ENCODE results near the gene DHX40.
"Not testable (repeated sequence)": the region's sequence is repeated elsewhere in the genome, so short reads cannot be mapped to it uniquely, and the experiment has no call there.

Gene DHX40

DNA sequence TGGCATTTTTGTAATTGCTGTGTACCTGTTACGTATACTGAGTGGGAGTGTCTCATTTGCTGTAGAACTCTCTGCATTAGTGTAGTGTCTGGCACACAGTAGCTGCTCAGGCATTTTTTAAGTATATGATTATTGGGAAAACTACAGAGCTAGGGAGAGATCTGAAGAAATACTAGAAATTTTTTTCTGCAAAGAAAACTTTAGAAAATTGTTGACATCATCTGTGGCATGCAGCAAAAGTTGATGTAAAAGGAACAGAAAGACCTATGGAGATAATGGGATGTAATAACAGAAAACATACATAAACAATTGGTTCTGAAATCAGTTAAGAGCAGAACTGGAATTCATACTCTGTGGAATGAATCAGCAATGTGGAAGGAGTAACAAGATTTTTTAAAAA lies 65.9 kb downstream of the DHX40 start:
- DNase-seq = no peak

- no peak for DNase-seq
Observed at GRCh38 chr17:59632398-59632797, 67.0 kb downstream of the DHX40 start.

GRCh38 chr17:59633658-59634359 lies 68.4 kb downstream of the DHX40 start:
- no peak for DNase-seq

DNA sequence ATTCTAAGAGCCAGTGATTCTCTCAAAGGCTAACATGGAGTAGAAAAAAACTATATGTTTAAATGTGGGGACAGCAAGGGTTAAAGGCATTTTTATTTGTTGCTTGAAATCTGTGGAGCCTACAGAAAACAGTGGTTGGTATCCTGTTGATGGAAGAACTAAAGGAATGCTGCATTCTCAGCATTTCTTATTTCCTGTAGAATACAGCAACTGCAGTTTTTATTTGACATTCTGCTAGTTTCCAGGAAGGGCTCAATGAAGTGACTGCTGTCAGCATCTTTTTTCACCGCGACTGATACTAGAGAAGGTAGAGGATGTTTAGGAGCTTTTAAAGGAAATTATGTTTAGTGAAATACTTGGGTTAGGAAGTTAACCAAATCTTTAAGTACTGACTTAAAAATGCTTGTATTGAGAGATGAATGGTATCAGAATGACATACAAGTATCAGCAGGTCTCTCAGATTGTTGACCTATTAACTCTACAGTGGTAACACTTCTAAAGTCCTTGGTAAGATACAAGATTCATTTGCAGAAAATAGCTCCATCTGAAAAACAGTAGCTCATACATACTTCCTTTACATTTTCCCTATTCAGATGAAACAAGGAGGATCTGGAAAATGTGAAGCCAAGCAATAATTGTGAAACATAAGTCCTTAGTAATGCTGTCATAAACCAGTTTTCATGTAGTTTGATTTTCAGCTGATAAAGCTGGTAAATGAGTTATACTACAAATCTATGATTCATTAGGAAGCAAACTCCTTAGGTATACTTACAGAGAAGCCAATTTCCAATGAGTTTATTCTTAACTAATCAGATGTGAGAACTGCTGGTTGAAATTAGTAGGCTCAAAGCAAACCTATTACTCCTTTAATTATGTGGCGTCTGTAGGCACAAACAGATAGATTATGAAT lies 69.5 kb downstream of the DHX40 start:
- no peak for DNase-seq

DNA sequence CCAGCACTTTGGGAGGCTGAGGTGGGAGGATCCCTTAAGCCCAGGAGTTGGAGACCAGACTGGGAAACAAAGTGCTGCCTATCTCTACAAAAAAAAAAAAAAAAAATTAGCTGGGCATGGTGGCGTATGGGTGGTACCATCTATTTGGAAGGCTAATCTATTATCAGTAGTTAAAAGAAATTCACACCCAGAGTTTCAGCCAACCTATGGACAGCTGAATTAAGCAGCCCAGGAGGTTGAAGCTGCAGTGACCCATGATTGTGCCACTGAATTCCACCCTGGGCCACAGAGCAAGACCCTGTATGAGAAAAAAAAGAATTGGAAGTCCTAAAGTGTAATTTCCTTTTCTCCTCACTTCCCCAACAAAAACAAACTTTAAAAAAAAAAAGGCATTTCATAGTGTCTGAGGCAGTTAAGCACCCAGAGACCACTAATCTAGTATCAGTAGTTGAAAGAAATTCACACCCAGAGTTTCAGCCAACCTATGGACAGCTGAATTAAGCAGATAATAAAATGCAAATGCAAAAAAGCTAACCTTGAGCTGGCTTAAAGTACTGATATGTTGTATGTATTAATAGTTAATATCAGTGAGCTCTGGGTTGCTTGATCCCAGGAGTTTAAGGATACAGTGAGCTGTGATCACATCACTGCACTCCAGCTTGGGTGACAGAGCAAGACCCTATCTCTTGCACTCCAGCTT lies 72.4 kb downstream of the DHX40 start:
- no peak for DNase-seq

GRCh38 chr17:59638553-59638952 lies 73.1 kb downstream of the DHX40 start:
- DNase-seq = no peak

DNA sequence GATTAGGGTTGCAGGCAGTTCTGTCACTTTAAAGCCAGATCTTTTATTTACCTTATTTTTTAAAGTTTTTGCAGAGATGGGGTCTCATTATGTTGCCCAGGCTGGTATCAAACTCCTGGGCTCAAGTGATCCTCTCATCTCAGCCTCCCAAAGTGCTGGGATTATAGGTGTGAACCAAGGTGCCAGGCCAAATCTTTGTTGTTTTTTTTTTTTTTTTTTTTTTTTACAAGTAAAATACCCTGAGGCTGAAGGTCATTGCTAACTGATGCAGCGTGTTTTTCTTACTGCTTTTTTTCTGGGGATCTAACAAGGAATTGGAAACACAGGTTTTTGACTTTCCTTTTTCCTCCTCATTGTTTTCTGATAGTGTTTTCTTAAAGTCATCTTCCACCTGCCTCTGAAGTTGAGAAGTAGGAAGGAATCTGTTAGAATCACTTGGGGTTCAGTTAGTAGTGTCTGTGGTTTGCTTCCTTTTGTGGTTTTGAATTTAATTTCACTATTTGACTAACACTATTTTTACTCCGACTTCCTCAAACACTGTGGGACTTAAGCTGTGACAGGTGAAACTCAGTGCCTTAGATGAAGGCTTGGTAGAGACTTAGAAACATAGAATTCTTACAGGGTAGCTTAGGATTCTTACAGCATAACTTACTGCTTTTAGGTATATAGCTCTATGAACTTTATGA lies 76.5 kb downstream of the DHX40 start:
- DNase-seq = no peak

DNA sequence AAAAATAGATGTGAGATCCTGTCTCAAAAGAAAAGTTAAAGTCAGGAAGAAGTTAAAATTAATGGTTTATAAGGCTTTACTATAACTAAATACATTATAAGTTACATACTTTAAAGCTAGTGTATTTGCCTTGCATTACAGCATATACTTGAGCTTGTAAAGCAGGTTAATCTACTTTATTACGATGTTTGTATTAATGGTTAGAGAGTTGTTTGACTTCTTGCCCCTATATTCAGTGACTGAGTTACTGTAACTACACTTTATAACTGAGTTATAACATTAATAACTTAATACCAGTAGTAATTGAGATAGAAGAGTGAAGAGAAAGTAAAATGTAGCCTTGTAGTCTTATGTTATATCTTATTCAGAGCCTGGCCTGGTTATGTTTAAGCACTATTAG lies 77.2 kb downstream of the DHX40 start:
- DNase-seq = no peak

- no peak for DNase-seq
Observed at GRCh38 chr17:59643159-59644140, 78.0 kb downstream of the DHX40 start.

DNA sequence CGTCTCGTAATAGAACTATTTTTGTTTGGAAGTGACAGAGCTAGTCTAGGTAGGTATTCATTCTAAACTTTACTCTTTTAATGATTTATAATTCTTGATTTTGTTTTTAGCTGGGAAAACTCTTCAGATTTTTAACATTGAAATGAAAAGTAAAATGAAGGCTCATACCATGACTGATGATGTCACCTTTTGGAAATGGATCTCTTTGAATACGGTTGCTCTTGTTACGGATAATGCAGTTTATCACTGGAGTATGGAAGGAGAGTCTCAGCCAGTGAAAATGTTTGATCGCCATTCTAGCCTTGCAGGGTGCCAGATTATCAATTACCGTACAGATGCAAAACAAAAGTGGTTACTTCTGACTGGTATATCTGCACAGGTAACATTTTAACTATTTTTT lies 81.9 kb downstream of the DHX40 start:
- DNase-seq = no peak

- no peak for DNase-seq
Observed at GRCh38 chr17:59649886-59650285, 84.5 kb downstream of the DHX40 start.

- DNase-seq = no peak
Observed at GRCh38 chr17:59650642-59651041, 85.2 kb downstream of the DHX40 start.

DNA sequence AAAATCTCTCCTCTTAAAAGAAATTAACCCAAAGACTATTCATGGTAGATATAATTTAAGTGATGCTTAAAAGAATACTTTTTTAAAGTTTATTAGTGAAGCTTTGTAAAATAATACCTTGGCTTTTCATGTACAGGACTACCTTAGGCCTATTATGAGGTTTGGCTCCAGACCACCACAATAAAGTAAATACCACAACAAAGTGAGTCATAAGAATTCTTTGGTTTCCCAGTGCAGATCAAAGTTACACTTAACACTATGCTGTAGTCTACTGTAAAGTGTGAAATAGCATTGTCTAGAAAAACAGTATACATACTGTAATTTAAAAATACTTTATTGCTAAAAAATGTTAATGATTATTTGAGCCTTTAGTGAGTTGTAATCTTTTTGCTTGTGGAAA lies 85.9 kb downstream of the DHX40 start:
- DNase-seq = no peak

- no peak for DNase-seq
Observed at GRCh38 chr17:59652119-59652518, 86.7 kb downstream of the DHX40 start.

GRCh38 chr17:59656624-59657023 lies 91.2 kb downstream of the DHX40 start:
- not testable (repeated sequence) for DNase-seq
